OCI-LY1 (cell line): ENCODE measurements around the gene ZNF19.

Experiments
- H2AFZ ChIP-seq: fragments of 200-600 bp; sonication (generic), shearing (Covaris generic); 2 replicates; pipeline ENCODE4 v1.6.0; 2014; ENCODE audit warnings: antibody characterized with exemption, mild to moderate bottlenecking, low read length
- H3F3A ChIP-seq: fragments of 200-600 bp; sonication (generic), shearing (Covaris generic); 2 replicates; pipeline ENCODE4 v1.6.0; 2014; ENCODE audit warnings: mild to moderate bottlenecking, antibody characterized with exemption, low read length, moderate library complexity; ENCODE audit not compliant: insufficient read depth
- H3K27ac ChIP-seq: fragments of 200-600 bp; sonication (generic); 2 replicates; pipeline ENCODE4 v1.5.1; 2014; ENCODE audit warnings: low read length, mixed run types, mild to moderate bottlenecking, low read depth; ENCODE audit not compliant: poor library complexity, severe bottlenecking
- H3K27me3 ChIP-seq: fragments of 200-600 bp; sonication (generic); 2 replicates; pipeline ENCODE4 v1.6.0; 2014; ENCODE audit warnings: antibody characterized with exemption, mild to moderate bottlenecking, low read length, moderate library complexity; ENCODE audit not compliant: insufficient read depth
- H3K36me3 ChIP-seq: fragments of 200-600 bp; sonication (generic); 2 replicates; pipeline ENCODE4 v1.6.1; 2014; ENCODE audit warnings: mild to moderate bottlenecking, antibody characterized with exemption, low read length, moderate library complexity, mixed read lengths; ENCODE audit not compliant: insufficient read depth
- H3K4me1 ChIP-seq: fragments of 200-600 bp; sonication (generic); 2 replicates; pipeline ENCODE4 v1.5.1; 2014; ENCODE audit warnings: mild to moderate bottlenecking, low read length, moderate library complexity; ENCODE audit not compliant: insufficient read depth, severe bottlenecking
- H3K4me2 ChIP-seq: fragments of 200-600 bp; sonication (generic), shearing (Covaris generic); 2 replicates; pipeline ENCODE4 v1.6.1; 2014; ENCODE audit warnings: low read length
- H3K4me3 ChIP-seq: fragments of 200-600 bp; sonication (generic); 2 replicates; pipeline ENCODE4 v1.5.1; 2014; ENCODE audit warnings: low read length, low read depth, mild to moderate bottlenecking, mixed read lengths; ENCODE audit not compliant: poor library complexity, severe bottlenecking
- H3K79me2 ChIP-seq: fragments of 200-600 bp; shearing (Covaris generic); 2 replicates; pipeline ENCODE4 v1.6.1; 2016; ENCODE audit warnings: mixed run types, low read length, mixed read lengths; ENCODE audit not compliant: insufficient read depth
- H3K9ac ChIP-seq: fragments of 200-600 bp; sonication (generic), shearing (Covaris generic); 2 replicates; pipeline ENCODE4 v1.6.1; 2014; ENCODE audit warnings: mild to moderate bottlenecking, low read length, mixed read lengths
- H3K9me2 ChIP-seq: fragments of 200-600 bp; sonication (generic), shearing (Covaris generic); 2 replicates; pipeline ENCODE4 v1.6.1; 2014; ENCODE audit warnings: low read depth, mild to moderate bottlenecking, low read length, mixed read lengths
- H3K9me3 ChIP-seq: fragments of 200-600 bp; shearing (Covaris generic); 2 replicates; pipeline ENCODE4 v1.6.1; 2014; ENCODE audit warnings: low read length, mixed read lengths
- H4K20me1 ChIP-seq: fragments of 200-600 bp; sonication (generic), shearing (Covaris generic); 2 replicates; pipeline ENCODE4 v1.6.0; 2016; ENCODE audit warnings: mild to moderate bottlenecking, low read length; ENCODE audit not compliant: insufficient read depth
- EZH2 ChIP-seq: fragments of 200-600 bp; sonication (generic), shearing (Covaris generic); IDR thresholded peaks from 2 replicates; pipeline ENCODE4 v1.8.0; 2017; ENCODE audit warnings: borderline replicate concordance, mixed run types, mild to moderate bottlenecking, antibody characterized with exemption, low read length, moderate library complexity, mixed read lengths
- TF ChIP-seq, protein P1 (sequence below): fragments of 200-600 bp; sonication (generic), shearing (Covaris generic); IDR thresholded peaks from 2 replicates; pipeline ENCODE4 v1.5.1; 2017; ENCODE audit warnings: mild to moderate bottlenecking, antibody characterized with exemption, low read length, moderate library complexity, mixed read lengths

Gene ZNF19

DNA sequence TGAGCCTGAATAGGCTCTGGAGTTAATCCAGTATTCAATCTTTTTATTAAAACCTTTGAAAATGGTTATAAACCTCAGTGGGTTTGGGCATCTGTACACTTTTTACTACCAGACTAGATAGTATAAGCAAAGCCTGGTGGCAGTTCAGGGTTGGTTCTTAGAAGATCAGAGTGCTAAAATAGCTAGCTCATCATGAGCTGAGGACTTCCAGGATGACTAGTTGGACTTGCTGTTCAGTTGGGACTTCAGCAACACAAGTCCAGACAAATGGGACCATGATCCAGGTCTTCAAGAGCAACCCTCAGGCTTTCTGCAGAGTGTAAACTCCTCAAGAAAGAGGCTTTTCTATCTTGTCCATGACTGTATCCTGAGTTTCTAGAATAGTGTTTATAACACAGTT lies 1.2 kb upstream of the ZNF19 start:
- Histone ChIP-seq H3K9me2 (no peaks in the 10 kb centered on the region), H3K9me3 (no peaks in the 10 kb centered on the region), H3K4me1 (no peaks in the 10 kb centered on the region), H3K4me2 (no peak overlapping the region), H3F3A (no peaks in the 10 kb centered on the region), H2AFZ (no peak overlapping the region), H3K36me3 (no peaks in the 10 kb centered on the region), H3K27ac (no peak overlapping the region), H3K4me3 (no peak overlapping the region), H3K9ac (no peak overlapping the region), H3K79me2 (no peaks in the 10 kb centered on the region), H4K20me1 (no peaks in the 10 kb centered on the region), H3K27me3 (no peaks in the 10 kb centered on the region)
- no peak for TF ChIP-seq EZH2
- TF ChIP-seq, protein P1, sequence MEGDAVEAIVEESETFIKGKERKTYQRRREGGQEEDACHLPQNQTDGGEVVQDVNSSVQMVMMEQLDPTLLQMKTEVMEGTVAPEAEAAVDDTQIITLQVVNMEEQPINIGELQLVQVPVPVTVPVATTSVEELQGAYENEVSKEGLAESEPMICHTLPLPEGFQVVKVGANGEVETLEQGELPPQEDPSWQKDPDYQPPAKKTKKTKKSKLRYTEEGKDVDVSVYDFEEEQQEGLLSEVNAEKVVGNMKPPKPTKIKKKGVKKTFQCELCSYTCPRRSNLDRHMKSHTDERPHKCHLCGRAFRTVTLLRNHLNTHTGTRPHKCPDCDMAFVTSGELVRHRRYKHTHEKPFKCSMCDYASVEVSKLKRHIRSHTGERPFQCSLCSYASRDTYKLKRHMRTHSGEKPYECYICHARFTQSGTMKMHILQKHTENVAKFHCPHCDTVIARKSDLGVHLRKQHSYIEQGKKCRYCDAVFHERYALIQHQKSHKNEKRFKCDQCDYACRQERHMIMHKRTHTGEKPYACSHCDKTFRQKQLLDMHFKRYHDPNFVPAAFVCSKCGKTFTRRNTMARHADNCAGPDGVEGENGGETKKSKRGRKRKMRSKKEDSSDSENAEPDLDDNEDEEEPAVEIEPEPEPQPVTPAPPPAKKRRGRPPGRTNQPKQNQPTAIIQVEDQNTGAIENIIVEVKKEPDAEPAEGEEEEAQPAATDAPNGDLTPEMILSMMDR = no peak

DNA sequence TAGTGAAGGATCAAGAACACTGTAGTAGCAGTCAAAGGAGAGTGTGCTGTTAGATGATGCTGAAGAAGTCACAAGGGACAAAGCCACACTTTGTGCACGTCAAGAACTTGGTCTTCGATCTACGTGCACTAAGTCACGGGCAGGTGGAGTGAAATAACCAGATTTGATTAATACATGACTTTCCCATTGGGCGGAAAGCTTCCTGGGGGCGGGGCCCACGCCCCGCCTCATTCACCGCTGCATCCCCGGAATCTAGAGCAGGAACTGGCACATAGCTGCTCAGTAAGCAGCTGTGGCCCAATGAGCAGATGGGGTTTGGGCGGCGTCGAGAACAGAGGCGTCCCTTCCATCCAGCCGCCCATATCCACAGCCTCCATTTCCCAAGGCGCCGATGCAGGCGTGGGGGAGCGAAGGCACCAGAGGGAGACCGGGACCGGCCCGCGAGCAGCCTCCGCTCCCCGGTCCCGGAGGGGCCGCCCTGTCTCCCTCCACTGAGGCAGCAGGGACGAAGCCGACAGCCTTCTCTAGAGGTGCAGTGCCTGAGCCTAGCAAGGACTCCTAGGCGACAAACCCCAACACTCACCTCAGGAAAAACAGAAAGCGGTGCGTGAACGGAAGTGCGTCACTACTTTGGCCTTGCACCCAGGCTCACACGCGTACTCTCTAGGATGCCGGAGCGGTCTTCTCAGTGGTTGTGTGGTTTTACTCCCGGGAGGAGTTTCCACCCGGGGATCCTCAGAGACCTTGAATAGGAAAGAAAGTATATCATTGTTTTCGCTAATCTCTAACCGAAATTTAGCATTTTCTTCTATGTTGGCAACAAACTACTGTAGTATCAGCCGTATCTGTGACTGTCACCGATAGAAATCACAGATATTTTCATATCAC lies 4.9 kb downstream of the ZNF19 start:
- no peaks in the 10 kb centered on the region for H3K79me2 ChIP-seq
- no peak for TF ChIP-seq EZH2
- TF ChIP-seq, protein P1 = no peak
- H3K4me2 ChIP-seq = peak overlapping the region; percentile 71
- no peaks in the 10 kb centered on the region for H3K36me3 ChIP-seq
- no peak overlapping the region for H3K27ac ChIP-seq
- peaks cover 9% of the 10 kb centered on the region for H3K4me1 ChIP-seq
- peak overlapping the region; percentile 75 for H3K9ac ChIP-seq
- H3K9me2 ChIP-seq = no peaks in the 10 kb centered on the region
- no peaks in the 10 kb centered on the region for H3K9me3 ChIP-seq
- peak overlapping the region; percentile 86 for H3K4me3 ChIP-seq
- peak overlapping the region; percentile 64 for H2AFZ ChIP-seq
- no peaks in the 10 kb centered on the region for H4K20me1 ChIP-seq
- H3K27me3 ChIP-seq = no peaks in the 10 kb centered on the region
- H3F3A ChIP-seq = no peaks in the 10 kb centered on the region

DNA sequence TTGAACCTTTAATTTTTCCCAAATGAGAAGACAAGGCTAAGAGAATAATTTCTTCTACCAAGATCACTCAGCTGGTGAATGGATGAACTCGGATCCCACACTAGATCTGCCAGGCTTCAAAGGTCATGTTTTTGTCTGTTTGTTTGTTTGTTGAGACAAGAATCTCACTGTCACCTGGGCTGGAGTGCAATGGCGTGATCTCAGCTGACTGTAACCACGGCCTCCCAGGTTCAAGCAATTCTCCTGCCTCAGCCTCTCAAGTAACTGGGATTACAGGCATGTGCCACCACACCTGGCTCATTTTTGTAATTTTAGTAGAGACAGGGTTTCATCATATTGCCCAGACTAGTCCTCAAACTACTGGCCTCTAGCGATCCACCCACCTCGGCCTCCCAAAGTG lies 6.6 kb downstream of the ZNF19 start:
- no peaks in the 10 kb centered on the region for H3K79me2 ChIP-seq
- TF ChIP-seq, protein P1 = no peak
- TF ChIP-seq EZH2 = no peak
- no peaks in the 10 kb centered on the region for H3K9me3 ChIP-seq
- no peaks in the 10 kb centered on the region for H3K36me3 ChIP-seq
- peaks cover 9% of the 10 kb centered on the region for H3K4me1 ChIP-seq
- H3K9me2 ChIP-seq = no peaks in the 10 kb centered on the region
- no peak overlapping the region for H3K9ac ChIP-seq
- H3K4me3 ChIP-seq = no peak overlapping the region
- H4K20me1 ChIP-seq = no peaks in the 10 kb centered on the region
- no peaks in the 10 kb centered on the region for H3F3A ChIP-seq
- no peak overlapping the region for H3K27ac ChIP-seq
- H3K4me2 ChIP-seq = no peak overlapping the region
- no peaks in the 10 kb centered on the region for H3K27me3 ChIP-seq
- H2AFZ ChIP-seq = no peak overlapping the region
